ENCODE results near the gene SULT4A1. TPM values are rescaled to one million over a fixed set of nuclear protein-coding genes. Genes with fewer than 3 reads are reported as not detected.

SULT4A1 gene
- total RNA-seq, 1 donor from 2014 or later = 6.6 TPM

- H3K36me3 Mint-ChIP-seq (ENCODE audit: insufficient read depth) = no peaks in the 10 kb centered on the region
- H3K4me1 Mint-ChIP-seq (ENCODE audit: low read depth) = peaks cover 32% of the 10 kb centered on the region
- no peak overlapping the region for H3K4me3 Mint-ChIP-seq (ENCODE audit: low read depth)
Measured at GRCh38 chr22:43820651-43821305, 41.5 kb downstream of the SULT4A1 start.

GRCh38 chr22:43819931-43820640, 42.2 kb downstream of the SULT4A1 start:
- H3K27me3 Mint-ChIP-seq = no peaks in the 10 kb centered on the region
- H3K9me3 Mint-ChIP-seq (ENCODE audit: low read depth) = no peaks in the 10 kb centered on the region
- H3K4me3 Mint-ChIP-seq (ENCODE audit: low read depth) = no peak overlapping the region
- no peak overlapping the region for H3K27ac Mint-ChIP-seq
- peaks cover 32% of the 10 kb centered on the region for H3K4me1 Mint-ChIP-seq (ENCODE audit: low read depth)
- TF ChIP-seq CTCF (IDR thresholded peaks at IDR 0.05; ENCODE audit: unreplicated experiment) = no peak
- no peaks in the 10 kb centered on the region for H3K36me3 Mint-ChIP-seq (ENCODE audit: insufficient read depth)
- DNase-seq (ENCODE audit: low spot score, unreplicated experiment) = no peak

More at GRCh38 chr22:43820651-43821305, 41.5 kb downstream of the SULT4A1 start:
- no peak for TF ChIP-seq CTCF (IDR thresholded peaks at IDR 0.05; ENCODE audit: unreplicated experiment)
- DNase-seq (ENCODE audit: low spot score, unreplicated experiment) = no peak
- no peaks in the 10 kb centered on the region for H3K9me3 Mint-ChIP-seq (ENCODE audit: low read depth)
- peak overlapping the region; percentile 4 for H3K27ac Mint-ChIP-seq
- no peaks in the 10 kb centered on the region for H3K27me3 Mint-ChIP-seq

- no peak for TF ChIP-seq CTCF (IDR thresholded peaks at IDR 0.05; ENCODE audit: unreplicated experiment)
- H3K27me3 Mint-ChIP-seq = no peaks in the 10 kb centered on the region
Measured at GRCh38 chr22:43819421-43819921, 42.8 kb downstream of the SULT4A1 start.

GRCh38 chr22:43818981-43819380, 43.3 kb downstream of the SULT4A1 start:
- no peaks in the 10 kb centered on the region for H3K27me3 Mint-ChIP-seq
- H3K36me3 Mint-ChIP-seq (ENCODE audit: insufficient read depth) = no peaks in the 10 kb centered on the region
- H3K27ac Mint-ChIP-seq = no peak overlapping the region
- peaks cover 24% of the 10 kb centered on the region for H3K4me1 Mint-ChIP-seq (ENCODE audit: low read depth)
- H3K4me3 Mint-ChIP-seq (ENCODE audit: low read depth) = no peak overlapping the region
- no peak for TF ChIP-seq CTCF (IDR thresholded peaks at IDR 0.05; ENCODE audit: unreplicated experiment)
- no peaks in the 10 kb centered on the region for H3K9me3 Mint-ChIP-seq (ENCODE audit: low read depth)
- no peak for DNase-seq (ENCODE audit: low spot score, unreplicated experiment)

More at GRCh38 chr22:43819421-43819921, 42.8 kb downstream of the SULT4A1 start:
- Mint-ChIP-seq H3K4me1 (ENCODE audit: low read depth) (peaks cover 28% of the 10 kb centered on the region), H3K4me3 (ENCODE audit: low read depth) (no peak overlapping the region), H3K27ac (no peak overlapping the region), H3K36me3 (ENCODE audit: insufficient read depth) (no peaks in the 10 kb centered on the region), H3K9me3 (ENCODE audit: low read depth) (no peaks in the 10 kb centered on the region)
- DNase-seq (ENCODE audit: low spot score, unreplicated experiment) = no peak

GRCh38 chr22:43817402-43817801, 44.9 kb downstream of the SULT4A1 start:
- no peak overlapping the region for H3K4me3 Mint-ChIP-seq (ENCODE audit: low read depth)
- H3K27ac Mint-ChIP-seq = no peak overlapping the region
- no peaks in the 10 kb centered on the region for H3K27me3 Mint-ChIP-seq
- peaks cover 17% of the 10 kb centered on the region for H3K4me1 Mint-ChIP-seq (ENCODE audit: low read depth)
- no peak for DNase-seq (ENCODE audit: low spot score, unreplicated experiment)
- H3K36me3 Mint-ChIP-seq (ENCODE audit: insufficient read depth) = no peaks in the 10 kb centered on the region
- no peak for TF ChIP-seq CTCF (IDR thresholded peaks at IDR 0.05; ENCODE audit: unreplicated experiment)
- H3K9me3 Mint-ChIP-seq (ENCODE audit: low read depth) = no peaks in the 10 kb centered on the region
